Inflammatory macrophage treated with lipopolysaccharide for 1 hour (primary cell): ENCODE data around the gene ZNF563.

Source experiments
- DNase-seq, 2 donors: peaks; one replicate each; pipeline ENCODE4 v3.0.0-alpha.2; 2020 to 2022

The ZNF563 gene

GRCh38 chr19:12294249-12295158 is 38.9 kb downstream of the ZNF563 start, which contains the start of gene ZNF44:
TSS of gene ZNF44 (minus strand) at chr19:12294883. CDS start at chr19:12294694, 189 bp downstream.
- peak; percentile 99 to 100 for DNase-seq

GRCh38 chr19:12293777-12294248 is 39.6 kb downstream of the ZNF563 start:
- peak; percentile 53 to 55 for DNase-seq

- no peak for DNase-seq
These were observed 43.7 kb downstream of the ZNF563 start for GRCh38 chr19:12289790-12290065.

- DNase-seq = no peak
These were observed 45.4 kb downstream of the ZNF563 start for GRCh38 chr19:12287958-12288500.

GRCh38 chr19:12284631-12285030 is 48.8 kb downstream of the ZNF563 start:
- DNase-seq = no peak

- DNase-seq = no peak
These were observed 49.2 kb downstream of the ZNF563 start for GRCh38 chr19:12284226-12284625.

GRCh38 chr19:12278713-12279112 is 54.7 kb downstream of the ZNF563 start:
- no peak for DNase-seq

- DNase-seq = no peak
These were observed 60.2 kb downstream of the ZNF563 start for GRCh38 chr19:12272980-12273901.

- no peak for DNase-seq
These were observed 61.0 kb downstream of the ZNF563 start for GRCh38 chr19:12272386-12272785.

- no peak for DNase-seq
These were observed 62.6 kb downstream of the ZNF563 start for GRCh38 chr19:12270854-12271253.
